C4-2B (cell line): ENCODE results near the gene TMEM143.

Experiments used
- H3K27ac ChIP-seq: fragments of 450-650 bp; 2 replicates; pipeline ENCODE4 v1.5.1; 2017
- CTCF ChIP-seq: fragments of 450-650 bp; conservative IDR thresholded peaks from 2 replicates; pipeline ENCODE4 v1.5.1; 2017; ENCODE audit warnings: mild to moderate bottlenecking
- ZFX ChIP-seq: fragments of 450-650 bp; IDR thresholded peaks from 2 replicates; pipeline ENCODE4 v1.6.1; 2017

TMEM143 gene

GRCh38 chr19:48386981-48387380 is 23.2 kb upstream of the TMEM143 start:
- no peak for TF ChIP-seq CTCF
- no peak for TF ChIP-seq ZFX
- H3K27ac ChIP-seq: no peak overlapping the region

GRCh38 chr19:48385461-48386087 is 21.8 kb upstream of the TMEM143 start:
- TF ChIP-seq ZFX: no peak
- TF ChIP-seq CTCF: no peak
- no peak overlapping the region for H3K27ac ChIP-seq

GRCh38 chr19:48382286-48382685 is 18.5 kb upstream of the TMEM143 start:
- H3K27ac ChIP-seq: no peak overlapping the region
- TF ChIP-seq CTCF: no peak
- TF ChIP-seq ZFX: no peak

GRCh38 chr19:48381178-48381950 is 17.6 kb upstream of the TMEM143 start:
- H3K27ac ChIP-seq: no peak overlapping the region
- TF ChIP-seq ZFX: no peak
- TF ChIP-seq CTCF: no peak

- no peak for TF ChIP-seq ZFX
- TF ChIP-seq CTCF: no peak
- no peak overlapping the region for H3K27ac ChIP-seq
These were observed 15.3 kb upstream of the TMEM143 start for GRCh38 chr19:48379058-48379457.

- H3K27ac ChIP-seq: no peak overlapping the region
- TF ChIP-seq ZFX (no peak), CTCF (no peak)
These were observed 14.4 kb upstream of the TMEM143 start for GRCh38 chr19:48378194-48378570.

- H3K27ac ChIP-seq: no peak overlapping the region
- TF ChIP-seq CTCF: no peak
- TF ChIP-seq ZFX: no peak
These were observed 9.8 kb upstream of the TMEM143 start for GRCh38 chr19:48373567-48373966.
